ENCODE data around the gene CD200. TPM values are rescaled to one million over a fixed set of nuclear protein-coding genes. Genes with fewer than 3 reads are reported as not detected.

Gene CD200, protein sequence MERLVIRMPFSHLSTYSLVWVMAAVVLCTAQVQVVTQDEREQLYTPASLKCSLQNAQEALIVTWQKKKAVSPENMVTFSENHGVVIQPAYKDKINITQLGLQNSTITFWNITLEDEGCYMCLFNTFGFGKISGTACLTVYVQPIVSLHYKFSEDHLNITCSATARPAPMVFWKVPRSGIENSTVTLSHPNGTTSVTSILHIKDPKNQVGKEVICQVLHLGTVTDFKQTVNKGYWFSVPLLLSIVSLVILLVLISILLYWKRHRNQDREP
- total RNA-seq, result under 1 TPM in 2 of 6 experiments, not detected in 4; 0.25 to 0.40 TPM
- long read RNA-seq, result 0 reads

DNA sequence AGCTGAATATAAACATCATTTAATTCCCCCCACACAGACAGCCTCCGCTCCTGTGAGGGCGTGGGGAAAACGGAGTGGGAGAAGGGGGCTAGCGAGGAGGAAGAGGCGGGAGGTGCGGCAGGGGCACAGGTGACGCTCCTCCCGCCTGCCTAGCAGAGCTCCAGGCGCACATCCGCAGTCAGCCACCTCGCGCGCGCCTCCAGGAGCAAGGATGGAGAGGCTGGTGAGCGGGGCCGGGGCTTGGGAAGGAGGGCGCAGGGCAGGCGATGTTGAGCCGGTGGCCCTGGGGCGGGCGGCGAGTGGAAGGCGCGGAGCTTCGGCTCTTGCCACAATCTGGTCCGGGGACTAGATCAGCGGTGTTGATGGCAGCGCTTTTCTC lies at the start of gene CD200:
CD200 (plus strand) TSS at position 155 of the 379 bp plus-strand sequence; CDS start at position 212, 57 bp downstream.
- peak within 1 kb of the TSS in 1 of 3 donors; percentile 28 for H3K4me3 ChIP-seq
- intact Hi-C loops (cut with DNase I), result no loop called here
- ATAC-seq (peak in 3 of 4 donors; percentile 38 to 43 (median 41)), DNase-seq (peak in 2 of 3 donors; percentile 35 to 55)
- no peaks in the 10 kb centered on the region for H3K9me3 ChIP-seq
- no peaks in the 10 kb centered on the region for H3K27me3 ChIP-seq
- H3K36me3 ChIP-seq, result no peaks in the 10 kb centered on the region
- peaks cover 0 to 4% (median 0%) of the 10 kb centered on the region in 4 donors for H3K4me1 ChIP-seq
- TF ChIP-seq POLR2A (IDR thresholded peaks at IDR 0.05), result no peak
- TF ChIP-seq, protein P1, sequence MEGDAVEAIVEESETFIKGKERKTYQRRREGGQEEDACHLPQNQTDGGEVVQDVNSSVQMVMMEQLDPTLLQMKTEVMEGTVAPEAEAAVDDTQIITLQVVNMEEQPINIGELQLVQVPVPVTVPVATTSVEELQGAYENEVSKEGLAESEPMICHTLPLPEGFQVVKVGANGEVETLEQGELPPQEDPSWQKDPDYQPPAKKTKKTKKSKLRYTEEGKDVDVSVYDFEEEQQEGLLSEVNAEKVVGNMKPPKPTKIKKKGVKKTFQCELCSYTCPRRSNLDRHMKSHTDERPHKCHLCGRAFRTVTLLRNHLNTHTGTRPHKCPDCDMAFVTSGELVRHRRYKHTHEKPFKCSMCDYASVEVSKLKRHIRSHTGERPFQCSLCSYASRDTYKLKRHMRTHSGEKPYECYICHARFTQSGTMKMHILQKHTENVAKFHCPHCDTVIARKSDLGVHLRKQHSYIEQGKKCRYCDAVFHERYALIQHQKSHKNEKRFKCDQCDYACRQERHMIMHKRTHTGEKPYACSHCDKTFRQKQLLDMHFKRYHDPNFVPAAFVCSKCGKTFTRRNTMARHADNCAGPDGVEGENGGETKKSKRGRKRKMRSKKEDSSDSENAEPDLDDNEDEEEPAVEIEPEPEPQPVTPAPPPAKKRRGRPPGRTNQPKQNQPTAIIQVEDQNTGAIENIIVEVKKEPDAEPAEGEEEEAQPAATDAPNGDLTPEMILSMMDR (IDR thresholded peaks at IDR 0.05), result no peak
- 4% methylated on average over 18 of the region's 28 CpGs for WGBS (ENCODE audit: insufficient coverage, low coverage, low lambda C conversion rate, missing lambda C conversion rate)
- no peak within 1 kb of the TSS for H3K27ac ChIP-seq

DNA sequence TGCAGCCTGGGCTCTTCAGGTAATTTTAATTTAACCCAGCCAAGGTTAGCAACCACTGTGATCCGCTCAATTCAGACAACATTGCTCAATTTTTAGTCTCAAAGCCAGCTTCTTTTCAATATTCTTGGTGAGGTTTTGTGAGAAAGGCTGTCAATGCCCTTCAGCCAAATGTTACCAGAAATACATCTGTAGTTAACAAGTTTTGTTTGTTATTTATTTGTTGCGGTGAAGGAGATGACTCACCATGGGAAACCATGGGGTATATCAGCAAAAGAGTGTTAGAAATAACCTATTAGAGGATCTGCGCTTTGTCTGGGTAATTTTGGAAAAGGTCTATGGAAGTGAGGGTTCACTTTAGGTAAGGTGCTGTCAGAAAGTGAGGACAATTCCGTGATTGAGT lies 43.9 kb upstream of the CD200 start:
- Histone ChIP-seq H3K4me3 (no peak overlapping the region), H3K9me3 (no peaks in the 10 kb centered on the region), H3K4me1 (no peaks in the 10 kb centered on the region), H3K27ac (no peak overlapping the region), H3K36me3 (no peaks in the 10 kb centered on the region), H3K27me3 (no peaks in the 10 kb centered on the region)
- intact Hi-C loops (cut with DNase I), result no loop called here
- DNase-seq, result no peak
- 78% methylated on average over 4 of the region's 4 CpGs for WGBS (ENCODE audit: insufficient coverage, low coverage, low lambda C conversion rate, missing lambda C conversion rate)
- ATAC-seq, result no peak
- TF ChIP-seq, protein P1 (IDR thresholded peaks at IDR 0.05), result no peak
- TF ChIP-seq POLR2A (IDR thresholded peaks at IDR 0.05), result no peak

DNA sequence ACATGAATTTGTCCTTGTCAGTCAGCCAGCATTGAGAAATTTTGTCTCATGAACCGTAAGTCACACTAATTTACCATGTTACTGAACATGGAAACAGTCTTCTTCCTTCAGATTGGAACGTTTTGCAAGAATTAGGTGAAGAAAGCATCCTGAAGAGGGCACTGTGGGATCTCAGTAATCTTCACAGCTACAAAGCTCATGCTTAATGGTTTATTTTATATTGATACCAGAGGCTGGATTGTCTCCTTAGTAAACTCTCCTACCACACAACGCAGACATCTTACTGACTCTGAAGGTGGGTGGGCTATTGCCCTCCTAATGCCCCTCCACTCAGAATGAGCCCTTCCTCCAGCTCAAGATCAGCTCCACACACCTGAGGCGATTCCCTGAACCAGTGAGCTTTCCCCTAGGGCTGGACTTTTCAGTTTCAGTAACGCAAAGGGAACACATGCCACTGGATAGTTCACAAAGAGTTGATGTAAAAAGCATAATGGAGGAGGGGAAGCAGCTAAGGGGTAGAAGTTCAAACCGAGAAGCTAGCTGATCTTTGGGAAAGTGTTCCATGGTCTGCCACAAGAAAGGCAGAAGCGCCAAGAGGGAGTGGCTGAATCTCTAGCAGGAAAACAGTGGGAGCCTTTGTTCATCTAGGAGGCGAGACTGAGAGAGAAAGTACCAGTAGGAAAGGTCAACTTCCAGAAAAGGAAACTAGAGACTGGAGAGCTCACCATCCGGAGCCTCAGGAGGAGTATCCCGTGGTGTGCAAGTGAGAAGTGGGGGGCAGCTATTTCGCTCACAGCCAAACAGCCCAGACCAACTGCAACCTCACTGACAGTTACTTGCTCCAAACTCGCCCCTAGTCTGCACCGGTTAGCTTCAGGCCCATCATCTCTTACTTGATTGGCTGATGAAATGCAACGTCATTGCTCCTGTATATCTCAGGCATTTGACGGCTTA lies 39.3 kb upstream of the CD200 start, which contains the start of gene SLC9C1:
SLC9C1 (minus strand) TSS at position 849 of the 954 bp plus-strand sequence. CDS start 7,425 bp downstream, outside the sequence.
- ATAC-seq (peak; percentile 79 to 93 (median 92)), DNase-seq (no peak)
- Histone ChIP-seq H3K27ac (no peak within 1 kb of the TSS), H3K36me3 (no peaks in the 10 kb centered on the region), H3K4me1 (no peaks in the 10 kb centered on the region), H3K9me3 (no peaks in the 10 kb centered on the region), H3K4me3 (peak within 1 kb of the TSS; percentile 31 to 35 (median 31)), H3K27me3 (no peaks in the 10 kb centered on the region)
- WGBS (ENCODE audit: insufficient coverage, low coverage, low lambda C conversion rate, missing lambda C conversion rate), result 7% methylated on average over 15 of the region's 15 CpGs
- intact Hi-C loops (cut with DNase I), result no loop called here
- no peak for TF ChIP-seq POLR2A (IDR thresholded peaks at IDR 0.05)
- TF ChIP-seq, protein P1 (IDR thresholded peaks at IDR 0.05), result peak; percentile 47 to 64 (median 60)

DNA sequence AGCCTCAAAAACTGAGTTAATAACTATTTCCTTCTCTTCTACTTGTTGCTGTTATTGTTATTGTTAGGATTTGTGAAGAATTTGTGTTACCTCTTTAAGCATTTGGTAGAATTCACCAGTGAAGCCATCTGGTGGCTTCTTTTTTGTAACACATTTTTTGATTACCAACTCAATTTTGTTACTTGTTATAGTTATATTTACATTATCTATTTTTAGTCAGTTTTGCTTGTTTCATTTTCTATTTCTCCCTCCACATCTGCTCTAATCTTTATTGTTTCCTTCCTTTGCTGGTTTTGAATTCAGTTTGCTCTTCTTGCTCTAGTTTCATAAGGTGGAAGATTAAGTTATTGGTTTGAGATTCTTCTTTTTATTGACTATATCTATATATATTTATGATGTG lies 35.2 kb upstream of the CD200 start:
- no peaks in the 10 kb centered on the region for H3K36me3 ChIP-seq
- H3K27me3 ChIP-seq, result no peaks in the 10 kb centered on the region
- no peak overlapping the region for H3K27ac ChIP-seq
- no peaks in the 10 kb centered on the region for H3K4me1 ChIP-seq
- no peak for TF ChIP-seq POLR2A (IDR thresholded peaks at IDR 0.05)
- TF ChIP-seq, protein P1 (IDR thresholded peaks at IDR 0.05), result no peak
- ATAC-seq (no peak), DNase-seq (no peak)
- no peaks in the 10 kb centered on the region for H3K9me3 ChIP-seq
- intact Hi-C loops (cut with DNase I), result no loop called here
- H3K4me3 ChIP-seq, result no peak overlapping the region

Data from right lobe of liver (tissue), 6 donors.